ENCODE data around the gene DSEL.

Gene DSEL

GRCh38 chr18:67475673-67476072 is 40.8 kb downstream of the DSEL start:
- TF ChIP-seq CTCF (IDR thresholded peaks at IDR 0.05; ENCODE audit: low read depth, low read length, missing control alignments) = no peak
- DNase-seq (ENCODE audit: low read depth) = no peak
- H3K4me3 ChIP-seq (ENCODE audit: low read depth, low read length) = no peak overlapping the region
- in situ Hi-C loops (cut with HindIII; ENCODE audit: low sequenced_read_pairs) = no loop called here

- in situ Hi-C loops (cut with HindIII; ENCODE audit: low sequenced_read_pairs) = no loop called here
- no peak overlapping the region for H3K4me3 ChIP-seq (ENCODE audit: low read depth, low read length)
- TF ChIP-seq CTCF (IDR thresholded peaks at IDR 0.05; ENCODE audit: low read depth, low read length, missing control alignments) = no peak
- DNase-seq (ENCODE audit: low read depth) = no peak
These were observed 48.5 kb downstream of the DSEL start for GRCh38 chr18:67468038-67468437.

- in situ Hi-C loops (cut with HindIII; ENCODE audit: low sequenced_read_pairs) = no loop called here
- TF ChIP-seq CTCF (IDR thresholded peaks at IDR 0.05; ENCODE audit: low read depth, low read length, missing control alignments) = no peak
- DNase-seq (ENCODE audit: low read depth) = no peak
These were observed 49.3 kb downstream of the DSEL start for GRCh38 chr18:67467188-67467587.

GRCh38 chr18:67464499-67464898 is 52.0 kb downstream of the DSEL start:
- TF ChIP-seq CTCF (IDR thresholded peaks at IDR 0.05; ENCODE audit: low read depth, low read length, missing control alignments) = no peak
- DNase-seq (ENCODE audit: low read depth) = no peak
- in situ Hi-C loops (cut with HindIII; ENCODE audit: low sequenced_read_pairs) = no loop called here
- H3K4me3 ChIP-seq (ENCODE audit: low read depth, low read length) = no peak overlapping the region

More at GRCh38 chr18:67467188-67467587, 49.3 kb downstream of the DSEL start:
- no peak overlapping the region for H3K4me3 ChIP-seq (ENCODE audit: low read depth, low read length)

- TF ChIP-seq CTCF (IDR thresholded peaks at IDR 0.05; ENCODE audit: low read depth, low read length, missing control alignments) = peak; percentile 25
- in situ Hi-C loops (cut with HindIII; ENCODE audit: low sequenced_read_pairs) = no loop called here
- DNase-seq (ENCODE audit: low read depth) = no peak
- H3K4me3 ChIP-seq (ENCODE audit: low read depth, low read length) = no peak overlapping the region
These were observed 52.7 kb downstream of the DSEL start for GRCh38 chr18:67463829-67464228.

- no peak for DNase-seq (ENCODE audit: low read depth)
- H3K4me3 ChIP-seq (ENCODE audit: low read depth, low read length) = no peak overlapping the region
- in situ Hi-C loops (cut with HindIII; ENCODE audit: low sequenced_read_pairs) = no loop called here
- no peak for TF ChIP-seq CTCF (IDR thresholded peaks at IDR 0.05; ENCODE audit: low read depth, low read length, missing control alignments)
These were observed 59.8 kb downstream of the DSEL start for GRCh38 chr18:67456711-67457110.
